ENCODE measurements around the gene PIGK. TPM values are rescaled to one million over a fixed set of nuclear protein-coding genes. Genes with fewer than 3 reads are reported as not detected.

The PIGK gene
- total RNA-seq, 4 donors from 2014 or later: 15.4 to 21.6 (median 19.9) TPM

DNA sequence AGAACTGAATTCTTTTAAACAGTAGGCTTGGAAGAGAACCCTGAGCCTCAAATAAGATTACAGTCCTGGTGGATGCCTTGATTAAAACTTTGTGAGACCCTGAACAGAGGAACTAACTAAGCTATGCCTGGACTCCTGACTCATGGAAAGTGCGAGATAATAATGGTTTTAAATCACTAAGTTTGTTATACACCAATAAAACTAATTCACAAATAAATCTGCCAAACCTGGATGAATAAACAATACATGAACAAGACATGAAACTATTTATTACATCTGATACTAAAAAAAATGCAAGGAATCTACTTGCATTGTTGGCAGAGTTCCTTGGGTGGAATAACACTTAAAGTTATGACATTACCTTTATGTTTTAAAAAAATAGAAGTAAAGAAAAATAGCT, 118.4 kb downstream of the PIGK start:
- TF ChIP-seq, protein P1, sequence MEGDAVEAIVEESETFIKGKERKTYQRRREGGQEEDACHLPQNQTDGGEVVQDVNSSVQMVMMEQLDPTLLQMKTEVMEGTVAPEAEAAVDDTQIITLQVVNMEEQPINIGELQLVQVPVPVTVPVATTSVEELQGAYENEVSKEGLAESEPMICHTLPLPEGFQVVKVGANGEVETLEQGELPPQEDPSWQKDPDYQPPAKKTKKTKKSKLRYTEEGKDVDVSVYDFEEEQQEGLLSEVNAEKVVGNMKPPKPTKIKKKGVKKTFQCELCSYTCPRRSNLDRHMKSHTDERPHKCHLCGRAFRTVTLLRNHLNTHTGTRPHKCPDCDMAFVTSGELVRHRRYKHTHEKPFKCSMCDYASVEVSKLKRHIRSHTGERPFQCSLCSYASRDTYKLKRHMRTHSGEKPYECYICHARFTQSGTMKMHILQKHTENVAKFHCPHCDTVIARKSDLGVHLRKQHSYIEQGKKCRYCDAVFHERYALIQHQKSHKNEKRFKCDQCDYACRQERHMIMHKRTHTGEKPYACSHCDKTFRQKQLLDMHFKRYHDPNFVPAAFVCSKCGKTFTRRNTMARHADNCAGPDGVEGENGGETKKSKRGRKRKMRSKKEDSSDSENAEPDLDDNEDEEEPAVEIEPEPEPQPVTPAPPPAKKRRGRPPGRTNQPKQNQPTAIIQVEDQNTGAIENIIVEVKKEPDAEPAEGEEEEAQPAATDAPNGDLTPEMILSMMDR (IDR thresholded peaks at IDR 0.05; ENCODE audit: low read depth): no peak

DNA sequence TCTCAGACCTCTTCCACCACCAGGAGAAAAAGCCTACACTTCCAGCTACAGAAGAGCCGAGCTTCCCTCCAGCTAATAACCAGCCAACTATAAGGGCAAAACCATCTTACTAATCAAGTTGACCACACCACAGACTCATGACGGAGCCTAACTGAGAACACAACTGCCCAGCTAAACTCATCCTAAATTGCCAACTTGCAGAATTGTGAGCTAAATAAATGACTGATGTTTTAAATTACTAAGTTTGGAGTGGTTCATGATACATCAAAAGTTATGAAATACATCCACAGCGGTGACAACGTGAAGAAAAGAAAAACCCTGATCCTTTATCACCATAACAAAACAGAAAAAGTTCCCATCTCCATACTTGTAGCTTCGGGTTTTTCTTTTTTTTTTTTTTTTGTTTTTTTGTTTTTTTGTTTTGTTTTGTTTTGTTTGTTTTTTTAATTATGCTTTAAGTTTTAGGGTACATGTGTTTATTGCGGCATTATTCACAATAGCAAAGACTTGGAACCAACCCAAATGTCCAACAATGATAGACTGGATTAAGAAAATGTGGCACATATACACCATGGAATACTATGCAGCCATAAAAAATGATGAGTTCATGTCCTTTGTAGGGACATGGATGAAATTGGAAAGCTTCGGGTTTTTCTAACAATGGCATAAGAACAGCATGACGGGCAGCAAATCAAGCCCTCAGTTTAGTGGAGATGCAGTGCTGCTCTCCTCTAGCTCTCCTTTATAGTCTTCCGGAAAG, 122.6 kb downstream of the PIGK start:
- TF ChIP-seq, protein P1 (IDR thresholded peaks at IDR 0.05; ENCODE audit: low read depth): no peak

DNA sequence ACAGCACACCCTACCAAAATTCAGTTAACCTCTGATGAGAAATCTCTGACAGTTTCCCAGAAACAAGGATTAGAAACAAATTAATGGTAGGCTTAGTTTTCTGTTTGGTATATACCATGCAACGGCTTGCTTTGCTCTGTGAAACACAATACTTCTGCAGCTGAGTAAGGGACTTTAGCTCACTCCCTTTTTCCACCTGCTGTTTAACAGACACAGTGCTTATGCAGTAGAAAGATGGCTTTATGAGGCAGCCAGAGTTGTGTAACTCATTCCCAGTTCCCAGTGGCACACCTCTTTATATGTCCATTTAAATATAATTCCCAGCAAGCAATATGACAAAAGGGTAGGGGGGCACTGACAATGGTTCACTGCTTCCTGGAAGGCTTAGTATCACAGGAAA, 124.0 kb downstream of the PIGK start:
- TF ChIP-seq, protein P1 (IDR thresholded peaks at IDR 0.05; ENCODE audit: low read depth): no peak

DNA sequence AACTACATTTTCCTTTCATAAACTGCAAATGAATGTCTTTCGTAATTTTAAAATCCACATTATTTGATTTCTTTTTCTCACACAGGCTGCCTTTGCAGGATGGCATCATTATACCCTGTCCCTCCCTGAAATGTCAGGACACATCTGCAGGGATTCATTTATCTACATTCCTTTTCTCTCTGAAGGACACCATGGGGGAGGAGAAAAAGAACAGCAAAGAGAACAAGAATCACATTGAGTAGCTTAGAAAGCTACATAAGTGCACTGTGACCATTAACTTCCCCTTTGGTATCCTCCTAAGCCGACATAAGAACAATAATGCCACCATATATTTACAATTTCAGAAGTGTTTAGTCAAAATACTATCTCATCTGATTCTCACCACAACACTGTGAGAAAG, 129.5 kb downstream of the PIGK start:
- TF ChIP-seq, protein P1 (IDR thresholded peaks at IDR 0.05; ENCODE audit: low read depth): no peak

DNA sequence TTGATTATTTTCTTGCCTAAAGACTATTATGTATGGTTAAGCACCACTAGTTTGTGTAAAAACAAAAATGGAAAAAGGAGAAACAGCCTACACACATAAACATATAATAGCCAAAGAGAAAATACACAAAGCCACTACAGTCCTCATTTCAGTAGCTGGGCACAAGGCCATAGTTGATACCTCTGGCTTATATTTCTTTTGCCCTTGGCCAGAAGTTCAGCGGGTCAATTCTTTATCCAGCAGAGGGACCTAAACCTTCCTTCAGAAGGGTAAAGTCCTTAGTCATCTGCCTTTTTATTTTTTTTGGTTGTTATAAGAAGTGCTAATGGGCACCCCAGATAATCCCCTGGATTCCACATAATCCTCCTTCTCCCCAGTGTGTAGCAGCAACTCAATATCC, 134.1 kb downstream of the PIGK start:
- TF ChIP-seq, protein P1 (IDR thresholded peaks at IDR 0.05; ENCODE audit: low read depth): no peak

DNA sequence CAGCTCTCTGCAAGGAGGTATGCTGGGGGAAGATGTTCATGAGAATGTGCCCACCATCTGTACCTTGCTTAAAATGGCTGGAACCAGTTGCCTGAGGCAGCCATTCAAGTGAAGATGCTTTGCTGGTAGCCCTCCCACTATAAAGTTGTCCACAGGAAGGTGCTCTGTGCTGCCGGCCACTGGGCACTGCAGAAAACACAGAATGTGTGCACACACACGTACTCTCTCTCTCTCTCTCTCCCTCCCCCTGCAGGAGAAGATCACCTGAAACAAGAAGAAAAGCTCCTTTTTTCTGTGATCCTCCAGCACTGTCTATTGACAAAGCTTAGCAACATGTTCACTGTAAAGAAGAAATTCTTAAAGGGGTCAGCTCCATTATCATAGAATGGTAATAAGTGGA, 134.8 kb downstream of the PIGK start:
- TF ChIP-seq, protein P1 (IDR thresholded peaks at IDR 0.05; ENCODE audit: low read depth): no peak

DNA sequence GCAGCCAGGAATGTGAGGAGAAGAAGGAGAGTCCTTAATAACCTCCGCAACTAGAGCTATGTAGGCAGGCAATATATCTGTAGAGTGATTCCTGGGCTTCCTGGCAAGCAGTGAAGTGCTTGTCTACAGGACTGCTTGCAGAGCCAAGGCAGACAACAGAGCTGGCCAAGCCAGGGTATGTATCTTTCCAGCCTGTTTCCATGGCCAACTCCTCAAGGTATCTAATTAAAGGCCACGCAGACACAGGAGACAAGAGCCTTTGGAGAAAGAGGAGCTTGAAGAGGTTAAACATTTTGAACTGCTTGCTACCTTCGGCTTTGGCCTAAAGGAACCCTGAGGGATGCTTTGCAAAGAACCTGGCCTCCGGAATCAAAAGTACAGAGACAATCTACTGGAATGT, 137.4 kb downstream of the PIGK start:
- TF ChIP-seq, protein P1 (IDR thresholded peaks at IDR 0.05; ENCODE audit: low read depth): no peak

Measured in subcutaneous adipose tissue (tissue), 4 donors.